SK-N-SH treated with all-trans-retinoic acid at 6 μM for 48 hours (cell line): ENCODE measurements around the gene TMEM41A.

ENCODE experiments used
- ATAC-seq: fragments of 200-7000 bp; cut with Tn5 transposase; 3 replicates; pipeline ENCODE4 v1.9.1; 2020; ENCODE audit warnings: mild to moderate bottlenecking, moderate library complexity
- ARNTL ChIP-seq: fragments of 450-650 bp; formaldehyde crosslinking; IDR thresholded peaks from 2 replicates; pipeline ENCODE4 v1.5.0; 2020; ENCODE audit warnings: low read depth, mild to moderate bottlenecking, moderate library complexity, borderline replicate concordance
- BACH2 ChIP-seq: fragments of 250-450 bp; sonication (Bioruptor Pico); IDR thresholded peaks from 2 replicates; pipeline ENCODE4 v1.9.0; 2021; ENCODE audit warnings: mild to moderate bottlenecking, borderline replicate concordance
- CSDC2 ChIP-seq: fragments of 250-450 bp; sonication (Bioruptor Pico); IDR thresholded peaks from 2 replicates; pipeline ENCODE4 v1.5.0; 2020; ENCODE audit warnings: mild to moderate bottlenecking, moderate library complexity
- CSRNP3 ChIP-seq: fragments of 250-450 bp; sonication (Bioruptor Pico); IDR thresholded peaks from 2 replicates; pipeline ENCODE4 v1.5.1; 2021; ENCODE audit warnings: mild to moderate bottlenecking, moderate library complexity
- GLIS3 ChIP-seq: fragments of 250-450 bp; sonication (Bioruptor Pico); IDR thresholded peaks from 2 replicates; pipeline ENCODE4 v1.5.0; 2020; ENCODE audit warnings: mild to moderate bottlenecking, moderate library complexity
- OSR1 ChIP-seq: fragments of 250-450 bp; sonication (Bioruptor Pico); IDR thresholded peaks from 2 replicates; pipeline ENCODE4 v1.8.0; 2022; ENCODE audit warnings: moderate library complexity, mild to moderate bottlenecking, inconsistent platforms
- PATZ1 ChIP-seq: fragments of 250-450 bp; sonication (Bioruptor Pico); IDR thresholded peaks from 2 replicates; pipeline ENCODE4 v1.8.0; 2020; ENCODE audit warnings: mild to moderate bottlenecking, moderate library complexity, borderline replicate concordance
- POU6F1 ChIP-seq: fragments of 250-450 bp; sonication (Bioruptor Pico); IDR thresholded peaks from 2 replicates; pipeline ENCODE4 v1.8.0; 2021; ENCODE audit warnings: low read depth, mild to moderate bottlenecking, moderate library complexity, borderline replicate concordance
- PPARA ChIP-seq: fragments of 250-450 bp; sonication (Bioruptor Pico); IDR thresholded peaks from 2 replicates; pipeline ENCODE4 v1.5.0; 2020; ENCODE audit warnings: mild to moderate bottlenecking, borderline replicate concordance
- RARB ChIP-seq: fragments of 250-450 bp; sonication (Bioruptor Pico); IDR thresholded peaks from 2 replicates; pipeline ENCODE4 v1.8.0; 2021; ENCODE audit warnings: mild to moderate bottlenecking, moderate library complexity
- SNAI2 ChIP-seq: fragments of 250-450 bp; sonication (Bioruptor Pico); IDR thresholded peaks from 2 replicates; pipeline ENCODE4 v1.5.0; 2020; ENCODE audit warnings: mild to moderate bottlenecking, moderate library complexity
- TCF4 ChIP-seq: fragments of 250-450 bp; sonication (Bioruptor Pico); IDR thresholded peaks from 2 replicates; pipeline ENCODE4 v1.8.0; 2021; ENCODE audit warnings: mild to moderate bottlenecking, moderate library complexity, borderline replicate concordance
- TOX ChIP-seq: fragments of 250-450 bp; sonication (Bioruptor Pico); IDR thresholded peaks from 2 replicates; pipeline ENCODE4 v1.8.0; 2021; ENCODE audit warnings: mild to moderate bottlenecking, moderate library complexity, borderline replicate concordance
- TSHZ2 ChIP-seq: fragments of 250-450 bp; sonication (Bioruptor Pico); IDR thresholded peaks from 2 replicates; pipeline ENCODE4 v1.5.0; 2020; ENCODE audit warnings: mild to moderate bottlenecking, moderate library complexity
- ZC3H10 ChIP-seq: fragments of 250-450 bp; sonication (Bioruptor Pico); IDR thresholded peaks from 2 replicates; pipeline ENCODE4 v1.5.1; 2021; ENCODE audit warnings: mild to moderate bottlenecking, moderate library complexity
- ZFP3 ChIP-seq: fragments of 250-450 bp; sonication (Bioruptor Pico); IDR thresholded peaks from 2 replicates; pipeline ENCODE4 v1.5.0; 2020; ENCODE audit warnings: mild to moderate bottlenecking, moderate library complexity
- ZFP30 ChIP-seq: fragments of 450-650 bp; formaldehyde crosslinking; IDR thresholded peaks from 2 replicates; pipeline ENCODE4 v1.5.0; 2022; ENCODE audit warnings: mild to moderate bottlenecking, moderate library complexity
- ZNF565 ChIP-seq: fragments of 450-650 bp; formaldehyde crosslinking; conservative IDR thresholded peaks from 2 replicates; pipeline ENCODE4 v1.5.0; 2020; ENCODE audit warnings: low read depth, mild to moderate bottlenecking, moderate library complexity
- ZNF70 ChIP-seq: fragments of 450-650 bp; formaldehyde crosslinking; IDR thresholded peaks from 2 replicates; pipeline ENCODE4 v1.5.0; 2020; ENCODE audit warnings: mild to moderate bottlenecking, moderate library complexity
- ZNF8 ChIP-seq: fragments of 450-650 bp; formaldehyde crosslinking; IDR thresholded peaks from 2 replicates; pipeline ENCODE4 v1.5.0; 2020; ENCODE audit warnings: mild to moderate bottlenecking, moderate library complexity

The TMEM41A gene

GRCh38 chr3:185532901-185533300 is 34.1 kb upstream of the TMEM41A start:
- no peak for ATAC-seq
- TF ChIP-seq TCF4 (CRISPR knock-in tag) (no peak), POU6F1 (no peak), ARNTL (CRISPR knock-in tag) (no peak), ZFP3 (CRISPR knock-in tag) (no peak), ZNF565 (CRISPR knock-in tag) (no peak), ZNF70 (CRISPR knock-in tag) (no peak), BACH2 (CRISPR knock-in tag) (no peak), CSRNP3 (CRISPR knock-in tag) (no peak), TSHZ2 (CRISPR knock-in tag) (no peak), RARB (CRISPR knock-in tag) (no peak), SNAI2 (CRISPR knock-in tag) (no peak), ZNF8 (CRISPR knock-in tag) (no peak), ZC3H10 (CRISPR knock-in tag) (no peak), ZFP30 (CRISPR knock-in tag) (no peak), PPARA (CRISPR knock-in tag) (no peak)
- TF ChIP-seq, all 23 proteins: peak for 0

- ATAC-seq, result no peak
Observed at GRCh38 chr3:185530856-185531255, 32.0 kb upstream of the TMEM41A start.

More at GRCh38 chr3:185530856-185531255, 32.0 kb upstream of the TMEM41A start:
- no peak for TF ChIP-seq TSHZ2 (CRISPR knock-in tag)
- TF ChIP-seq ARNTL (CRISPR knock-in tag), result no peak
- no peak for TF ChIP-seq OSR1 (CRISPR knock-in tag)
- TF ChIP-seq TCF4 (CRISPR knock-in tag), result no peak
- no peak for TF ChIP-seq GLIS3 (CRISPR knock-in tag)
- TF ChIP-seq ZNF8 (CRISPR knock-in tag), result no peak
- TF ChIP-seq ZNF70 (CRISPR knock-in tag), result no peak
- no peak for TF ChIP-seq TOX (CRISPR knock-in tag)
- no peak for TF ChIP-seq CSRNP3 (CRISPR knock-in tag)
- TF ChIP-seq PATZ1 (CRISPR knock-in tag), result no peak
- no peak for TF ChIP-seq SNAI2 (CRISPR knock-in tag)
- no peak for TF ChIP-seq ZFP30 (CRISPR knock-in tag)
- no peak for TF ChIP-seq CSDC2 (CRISPR knock-in tag)
- no peak for TF ChIP-seq ZFP3 (CRISPR knock-in tag)
- no peak for TF ChIP-seq PPARA (CRISPR knock-in tag)
